Right lobe of liver (tissue), 4 donors: ENCODE results near the gene AFDN.

ENCODE experiments used
- POLR2A ChIP-seq: fragments of 450-650 bp; IDR thresholded peaks from one replicate; pipeline ENCODE4 v1.6.1; 2017; ENCODE audit warnings: antibody characterized with exemption, mild to moderate bottlenecking
- TF ChIP-seq, protein P1 (sequence below), 4 donors: fragments of 200-600 bp in 3 of 4; fragments of 450-650 bp in 1 of 4; IDR thresholded peaks; one replicate each; pipeline versions ENCODE4 v1.5.1 to v1.8.0; 2016 to 2022; ENCODE audit warnings: antibody characterized with exemption in 4 of 4, mild to moderate bottlenecking in 2 of 4
- donor health status: DM: no; HTN: no; CAD: no.
- donor health status: DM: no; HTN: no; CAD: no.
- donor health status: DM: no; HTN: yes; CAD: no.

GRCh38 chr6:167988945-167989841, 162.5 kb downstream of the AFDN start:
- no peak for TF ChIP-seq POLR2A
- TF ChIP-seq, protein P1, sequence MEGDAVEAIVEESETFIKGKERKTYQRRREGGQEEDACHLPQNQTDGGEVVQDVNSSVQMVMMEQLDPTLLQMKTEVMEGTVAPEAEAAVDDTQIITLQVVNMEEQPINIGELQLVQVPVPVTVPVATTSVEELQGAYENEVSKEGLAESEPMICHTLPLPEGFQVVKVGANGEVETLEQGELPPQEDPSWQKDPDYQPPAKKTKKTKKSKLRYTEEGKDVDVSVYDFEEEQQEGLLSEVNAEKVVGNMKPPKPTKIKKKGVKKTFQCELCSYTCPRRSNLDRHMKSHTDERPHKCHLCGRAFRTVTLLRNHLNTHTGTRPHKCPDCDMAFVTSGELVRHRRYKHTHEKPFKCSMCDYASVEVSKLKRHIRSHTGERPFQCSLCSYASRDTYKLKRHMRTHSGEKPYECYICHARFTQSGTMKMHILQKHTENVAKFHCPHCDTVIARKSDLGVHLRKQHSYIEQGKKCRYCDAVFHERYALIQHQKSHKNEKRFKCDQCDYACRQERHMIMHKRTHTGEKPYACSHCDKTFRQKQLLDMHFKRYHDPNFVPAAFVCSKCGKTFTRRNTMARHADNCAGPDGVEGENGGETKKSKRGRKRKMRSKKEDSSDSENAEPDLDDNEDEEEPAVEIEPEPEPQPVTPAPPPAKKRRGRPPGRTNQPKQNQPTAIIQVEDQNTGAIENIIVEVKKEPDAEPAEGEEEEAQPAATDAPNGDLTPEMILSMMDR (IDR thresholded peaks at IDR 0.05): no peak
